NB4 (cell line): ENCODE results near the gene ADAMTS8.

Experiments
- DNase-seq: peaks from one replicate; pipeline ENCODE4 v3.0.0; 2010; ENCODE audit warnings: low read depth
- H3K4me3 ChIP-seq: one replicate; pipeline ENCODE4 v1.5.1; 2011; ENCODE audit warnings: mild to moderate bottlenecking, low read depth, low read length, moderate library complexity
- MYC ChIP-seq: IDR thresholded peaks from 2 replicates; pipeline ENCODE4 v1.6.1; 2011; ENCODE audit warnings: low read depth, low read length
- POLR2A ChIP-seq: IDR thresholded peaks from 2 replicates; pipeline ENCODE4 v1.6.1; 2011; ENCODE audit warnings: mild to moderate bottlenecking; ENCODE audit not compliant: insufficient read length; ENCODE audit errors: extremely low read depth
- TF ChIP-seq, protein P1 (sequence below): IDR thresholded peaks from one replicate; pipeline ENCODE4 v1.5.1; 2012; ENCODE audit warnings: low read depth, low read length
- TF ChIP-seq, protein P2 (sequence below): IDR thresholded peaks from 2 replicates; pipeline ENCODE4 v1.6.1; 2011; ENCODE audit warnings: low read depth, low read length

Gene ADAMTS8

GRCh38 chr11:130470832-130471706 lies 42.7 kb upstream of the ADAMTS8 start:
- DNase-seq, result no peak
- TF ChIP-seq, protein P1, sequence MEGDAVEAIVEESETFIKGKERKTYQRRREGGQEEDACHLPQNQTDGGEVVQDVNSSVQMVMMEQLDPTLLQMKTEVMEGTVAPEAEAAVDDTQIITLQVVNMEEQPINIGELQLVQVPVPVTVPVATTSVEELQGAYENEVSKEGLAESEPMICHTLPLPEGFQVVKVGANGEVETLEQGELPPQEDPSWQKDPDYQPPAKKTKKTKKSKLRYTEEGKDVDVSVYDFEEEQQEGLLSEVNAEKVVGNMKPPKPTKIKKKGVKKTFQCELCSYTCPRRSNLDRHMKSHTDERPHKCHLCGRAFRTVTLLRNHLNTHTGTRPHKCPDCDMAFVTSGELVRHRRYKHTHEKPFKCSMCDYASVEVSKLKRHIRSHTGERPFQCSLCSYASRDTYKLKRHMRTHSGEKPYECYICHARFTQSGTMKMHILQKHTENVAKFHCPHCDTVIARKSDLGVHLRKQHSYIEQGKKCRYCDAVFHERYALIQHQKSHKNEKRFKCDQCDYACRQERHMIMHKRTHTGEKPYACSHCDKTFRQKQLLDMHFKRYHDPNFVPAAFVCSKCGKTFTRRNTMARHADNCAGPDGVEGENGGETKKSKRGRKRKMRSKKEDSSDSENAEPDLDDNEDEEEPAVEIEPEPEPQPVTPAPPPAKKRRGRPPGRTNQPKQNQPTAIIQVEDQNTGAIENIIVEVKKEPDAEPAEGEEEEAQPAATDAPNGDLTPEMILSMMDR, result no peak
- no peak overlapping the region for H3K4me3 ChIP-seq

DNA sequence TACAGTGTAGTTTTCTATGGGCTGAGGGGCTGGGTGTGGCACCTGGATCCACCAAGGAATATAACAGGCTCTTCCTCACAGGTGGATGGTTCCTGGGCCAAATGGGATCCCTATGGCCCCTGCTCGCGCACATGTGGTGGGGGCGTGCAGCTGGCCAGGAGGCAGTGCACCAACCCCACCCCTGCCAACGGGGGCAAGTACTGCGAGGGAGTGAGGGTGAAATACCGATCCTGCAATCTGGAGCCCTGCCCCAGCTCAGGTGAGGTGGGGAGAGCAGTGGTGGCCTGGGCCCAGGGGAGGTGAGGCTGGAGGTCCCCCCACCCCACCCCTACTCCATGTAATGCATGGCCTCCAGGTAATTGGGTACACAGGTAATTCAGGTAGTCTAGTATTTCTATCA lies 40.8 kb upstream of the ADAMTS8 start:
- TF ChIP-seq POLR2A, result no peak
- TF ChIP-seq MYC, result no peak
- TF ChIP-seq, protein P2, sequence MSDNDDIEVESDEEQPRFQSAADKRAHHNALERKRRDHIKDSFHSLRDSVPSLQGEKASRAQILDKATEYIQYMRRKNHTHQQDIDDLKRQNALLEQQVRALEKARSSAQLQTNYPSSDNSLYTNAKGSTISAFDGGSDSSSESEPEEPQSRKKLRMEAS, result no peak
- TF ChIP-seq, protein P1, result no peak
- DNase-seq, result no peak
- no peak overlapping the region for H3K4me3 ChIP-seq

GRCh38 chr11:130467116-130467900 lies 38.9 kb upstream of the ADAMTS8 start:
- DNase-seq, result peak; percentile 75
- no peak for TF ChIP-seq POLR2A
- TF ChIP-seq, protein P1, result no peak
- TF ChIP-seq MYC, result no peak
- TF ChIP-seq, protein P2, result 0 out of 2 replicates have a peak, but pooled peaks have one; percentile 10
- no peak overlapping the region for H3K4me3 ChIP-seq

GRCh38 chr11:130465263-130465662 lies 36.9 kb upstream of the ADAMTS8 start:
- DNase-seq, result peak; percentile 93
- H3K4me3 ChIP-seq, result peak overlapping the region; percentile 8
- TF ChIP-seq, protein P1, result no peak
- TF ChIP-seq, protein P2, result peak; percentile 26; the same call in 1 of the 2 replicates
- TF ChIP-seq MYC (peak; percentile 18; the same call in 1 of the 2 replicates), POLR2A (no peak)

DNA sequence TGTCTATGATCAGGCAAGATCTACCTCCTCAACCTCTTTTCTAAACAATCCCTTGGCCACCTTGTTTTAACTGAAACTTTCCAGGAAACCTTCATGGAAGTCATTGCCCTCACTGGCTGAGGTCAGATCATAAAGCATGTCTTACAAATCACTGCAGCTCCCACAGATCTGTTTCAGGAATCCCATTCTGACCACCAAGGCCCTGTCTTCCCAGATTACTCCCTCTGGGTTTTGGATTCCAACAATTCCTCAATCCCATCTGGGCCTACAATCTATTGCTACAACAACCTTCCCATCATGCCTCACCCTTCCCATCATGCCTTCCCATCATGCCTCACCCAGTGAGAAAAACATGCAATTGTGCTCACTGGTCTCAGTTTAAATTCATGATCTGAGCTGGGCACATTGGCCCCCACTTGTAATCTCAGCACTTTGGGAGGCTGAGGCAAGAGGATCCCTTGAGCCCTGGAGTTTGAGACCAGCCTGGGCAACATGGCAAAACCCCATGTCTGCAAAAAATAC lies 35.9 kb upstream of the ADAMTS8 start:
- no peak for DNase-seq
- TF ChIP-seq MYC (no peak), POLR2A (no peak)
- TF ChIP-seq, protein P2, result no peak
- TF ChIP-seq, protein P1, result no peak
- no peak overlapping the region for H3K4me3 ChIP-seq
